ENCODE results near the gene LMOD2. TPM values are rescaled to one million over a fixed set of nuclear protein-coding genes. Genes with fewer than 3 reads are reported as not detected.

Gene LMOD2
- total RNA-seq, 1 donor from 2014 or later: not detected

- H3K27me3 Mint-ChIP-seq: no peaks in the 10 kb centered on the region
- TF ChIP-seq CTCF (IDR thresholded peaks at IDR 0.05): no peak
- H3K4me1 Mint-ChIP-seq: no peaks in the 10 kb centered on the region
- H3K36me3 Mint-ChIP-seq (ENCODE audit: low read depth): no peaks in the 10 kb centered on the region
- no peak for ATAC-seq (ENCODE audit: low read depth)
- intact Hi-C loops (cut with micrococcal nuclease): no loop called here
- H3K4me3 Mint-ChIP-seq: no peak overlapping the region
- ChIA-PET POLR2A (no interaction called here), CTCF (interaction anchor here (1.2 to 1.3 kb wide), 2 partner anchors 131 to 247 kb away, joined by 3 to 8 read pairs; no protein-coding TSS in a partner anchor)
- DNase-seq: no peak
- H3K27ac Mint-ChIP-seq: no peak overlapping the region
- no peaks in the 10 kb centered on the region for H3K9me3 Mint-ChIP-seq
Measured at GRCh38 chr7:123625254-123625653, 30.4 kb upstream of the LMOD2 start.

GRCh38 chr7:123627851-123628250 lies 27.8 kb upstream of the LMOD2 start:
- TF ChIP-seq CTCF (IDR thresholded peaks at IDR 0.05): no peak
- no peak for ATAC-seq (ENCODE audit: low read depth)
- POLR2A ChIA-PET: no interaction called here
- H3K36me3 Mint-ChIP-seq (ENCODE audit: low read depth): no peaks in the 10 kb centered on the region
- H3K27me3 Mint-ChIP-seq: no peaks in the 10 kb centered on the region
- H3K4me3 Mint-ChIP-seq: no peak overlapping the region
- no peak for DNase-seq
- no peaks in the 10 kb centered on the region for H3K4me1 Mint-ChIP-seq
- intact Hi-C loops (cut with micrococcal nuclease): no loop called here
- CTCF ChIA-PET: no interaction called here
- no peak overlapping the region for H3K27ac Mint-ChIP-seq
- no peaks in the 10 kb centered on the region for H3K9me3 Mint-ChIP-seq

GRCh38 chr7:123628829-123629228 lies 26.8 kb upstream of the LMOD2 start:
- Mint-ChIP-seq H3K4me3 (no peak overlapping the region), H3K9me3 (no peaks in the 10 kb centered on the region), H3K36me3 (ENCODE audit: low read depth) (no peaks in the 10 kb centered on the region), H3K4me1 (no peaks in the 10 kb centered on the region), H3K27ac (no peak overlapping the region), H3K27me3 (no peaks in the 10 kb centered on the region)
- ATAC-seq (ENCODE audit: low read depth): no peak
- intact Hi-C loops (cut with micrococcal nuclease): no loop called here
- CTCF ChIA-PET: no interaction called here
- DNase-seq: no peak
- POLR2A ChIA-PET: no interaction called here
- TF ChIP-seq CTCF (IDR thresholded peaks at IDR 0.05): no peak

GRCh38 chr7:123629281-123629680 lies 26.4 kb upstream of the LMOD2 start:
- no peak for TF ChIP-seq CTCF (IDR thresholded peaks at IDR 0.05)
- ChIA-PET POLR2A (no interaction called here), CTCF (no interaction called here)
- no peak overlapping the region for H3K27ac Mint-ChIP-seq
- H3K36me3 Mint-ChIP-seq (ENCODE audit: low read depth): no peaks in the 10 kb centered on the region
- no peaks in the 10 kb centered on the region for H3K4me1 Mint-ChIP-seq
- DNase-seq (no peak), ATAC-seq (ENCODE audit: low read depth) (no peak)
- H3K4me3 Mint-ChIP-seq: no peak overlapping the region
- no peaks in the 10 kb centered on the region for H3K9me3 Mint-ChIP-seq
- H3K27me3 Mint-ChIP-seq: no peaks in the 10 kb centered on the region
- intact Hi-C loops (cut with micrococcal nuclease): no loop called here

- DNase-seq: no peak
- Mint-ChIP-seq H3K9me3 (no peaks in the 10 kb centered on the region), H3K36me3 (ENCODE audit: low read depth) (no peaks in the 10 kb centered on the region), H3K4me3 (no peak overlapping the region), H3K27me3 (peaks cover 8% of the 10 kb centered on the region), H3K27ac (no peak overlapping the region), H3K4me1 (no peaks in the 10 kb centered on the region)
- POLR2A ChIA-PET: no interaction called here
- no peak for ATAC-seq (ENCODE audit: low read depth)
- no peak for TF ChIP-seq CTCF (IDR thresholded peaks at IDR 0.05)
- CTCF ChIA-PET: no interaction called here
- intact Hi-C loops (cut with micrococcal nuclease): loop anchor here (10.0 kb wide), 1 partner anchor 138 kb away; no protein-coding TSS in a partner anchor
Measured at GRCh38 chr7:123632808-123633207, 22.9 kb upstream of the LMOD2 start.
